HepG2 (cell line): ENCODE data around the gene EFCAB8. TPM values are rescaled to one million over a fixed set of nuclear protein-coding genes. Genes with fewer than 3 reads are reported as not detected.
A peak's percentile ranks its signal among the peaks of the same experiment; 100 is the strongest.

Experiments
- CEBPG ChIP-seq: IDR thresholded peaks from 2 replicates; pipeline ENCODE4 v1.6.1; 2016
- FOXK1 ChIP-seq: sonication (generic); formaldehyde crosslinking; IDR thresholded peaks from 2 replicates; pipeline ENCODE4 v1.4.0; 2020; ENCODE audit warnings: low read depth, missing genetic modification reagents, borderline replicate concordance
- MBNL3 ChIP-seq: fragments of 250-450 bp; sonication (Bioruptor Pico); conservative IDR thresholded peaks from 2 replicates; pipeline ENCODE4 v1.8.0; 2022; ENCODE audit warnings: mild to moderate bottlenecking, inconsistent platforms
- MEIS1 ChIP-seq: sonication (generic); formaldehyde crosslinking; IDR thresholded peaks from 2 replicates; pipeline ENCODE4 v1.9.0; 2021; ENCODE audit warnings: mild to moderate bottlenecking, missing genetic modification reagents, moderate library complexity, borderline replicate concordance
- NCOA1 ChIP-seq: sonication (generic); formaldehyde crosslinking; IDR thresholded peaks from 2 replicates; pipeline ENCODE4 v1.9.0; 2021; ENCODE audit warnings: missing genetic modification reagents
- PBX3 ChIP-seq: sonication (generic); formaldehyde crosslinking; IDR thresholded peaks from 2 replicates; pipeline ENCODE4 v1.8.1; 2023; ENCODE audit warnings: missing genetic modification reagents, inconsistent platforms, borderline replicate concordance
- RBM22 ChIP-seq: fragments of 200-400 bp; formaldehyde crosslinking; optimal IDR thresholded peaks from 2 replicates; pipeline ENCODE3; 2017; ENCODE audit warnings: mild to moderate bottlenecking, low read length, moderate library complexity
- SIX1 ChIP-seq: sonication (generic); formaldehyde crosslinking; IDR thresholded peaks from 2 replicates; pipeline ENCODE4 v1.4.0; 2020; ENCODE audit warnings: missing genetic modification reagents, borderline replicate concordance
- ZNF10 ChIP-seq: sonication (generic); formaldehyde crosslinking; IDR thresholded peaks from 2 replicates; pipeline ENCODE4 v1.4.0; 2020; ENCODE audit warnings: mild to moderate bottlenecking, low read depth, missing genetic modification reagents, borderline replicate concordance
- ZNF33A ChIP-seq: sonication (generic); formaldehyde crosslinking; IDR thresholded peaks from 2 replicates; pipeline ENCODE4 v1.5.1; 2020; ENCODE audit warnings: missing genetic modification reagents, mild to moderate bottlenecking, moderate library complexity, borderline replicate concordance
- ZNF513 ChIP-seq: sonication (generic); formaldehyde crosslinking; conservative IDR thresholded peaks from 2 replicates; pipeline ENCODE4 v1.5.0; 2020; ENCODE audit warnings: missing genetic modification reagents
- ZNF703 ChIP-seq: sonication (generic); formaldehyde crosslinking; IDR thresholded peaks from 2 replicates; pipeline ENCODE4 v1.5.1; 2020; ENCODE audit warnings: missing genetic modification reagents, mild to moderate bottlenecking, moderate library complexity, borderline replicate concordance
- ZNF891 ChIP-seq: sonication (generic); formaldehyde crosslinking; IDR thresholded peaks from 2 replicates; pipeline ENCODE4 v1.5.0; 2020; ENCODE audit warnings: mild to moderate bottlenecking, missing genetic modification reagents
- polyA plus RNA-seq, 8 experiments: library from polyadenylated mRNA; depleted of rRNA in 3 of 8; stranded (reverse) in 7 of 8; unstranded in 1 of 8; fragments of >200 nt; fragmentation: Illumina TruSeq in 4 of 8; extraction: Trizol in 4 of 8; gene quantifications; 2 replicates each; pipeline versions ENCODE4 v1.2.1 to v1.2.3, GENCODE V29; 2011 to 2016; ENCODE audit warnings: low read depth in 4 of 8, missing spikeins in 1 of 8, mixed read lengths in 1 of 8; ENCODE audit not compliant: insufficient read depth in 1 of 8
- total RNA-seq, 5 experiments: library from RNA; depleted of rRNA; stranded (reverse); fragments of >200 nt; fragmentation: Illumina TruSeq; extraction: Trizol; gene quantifications; 2 replicates each; pipeline ENCODE4 v1.2.3, GENCODE V29; 2016; ENCODE audit warnings: low read depth in 1 of 5
- TF ChIP-seq, protein P1 (sequence below): sonication (generic); formaldehyde crosslinking; conservative IDR thresholded peaks from 2 replicates; pipeline ENCODE4 v1.4.0; 2020; ENCODE audit warnings: missing genetic modification reagents
- TF ChIP-seq, protein P2 (sequence below): sonication (generic); formaldehyde crosslinking; IDR thresholded peaks from one replicate; pipeline ENCODE4 v1.5.1; 2020; ENCODE audit warnings: mild to moderate bottlenecking, missing genetic modification reagents; ENCODE audit errors: not compliant biosample characterization

EFCAB8 gene
- total and polyA plus RNA-seq, 2 of the 13 experiments (the other 11 are each of a cell fraction or from before 2014, with no cell fraction given): 0.15 to 0.22 TPM

DNA sequence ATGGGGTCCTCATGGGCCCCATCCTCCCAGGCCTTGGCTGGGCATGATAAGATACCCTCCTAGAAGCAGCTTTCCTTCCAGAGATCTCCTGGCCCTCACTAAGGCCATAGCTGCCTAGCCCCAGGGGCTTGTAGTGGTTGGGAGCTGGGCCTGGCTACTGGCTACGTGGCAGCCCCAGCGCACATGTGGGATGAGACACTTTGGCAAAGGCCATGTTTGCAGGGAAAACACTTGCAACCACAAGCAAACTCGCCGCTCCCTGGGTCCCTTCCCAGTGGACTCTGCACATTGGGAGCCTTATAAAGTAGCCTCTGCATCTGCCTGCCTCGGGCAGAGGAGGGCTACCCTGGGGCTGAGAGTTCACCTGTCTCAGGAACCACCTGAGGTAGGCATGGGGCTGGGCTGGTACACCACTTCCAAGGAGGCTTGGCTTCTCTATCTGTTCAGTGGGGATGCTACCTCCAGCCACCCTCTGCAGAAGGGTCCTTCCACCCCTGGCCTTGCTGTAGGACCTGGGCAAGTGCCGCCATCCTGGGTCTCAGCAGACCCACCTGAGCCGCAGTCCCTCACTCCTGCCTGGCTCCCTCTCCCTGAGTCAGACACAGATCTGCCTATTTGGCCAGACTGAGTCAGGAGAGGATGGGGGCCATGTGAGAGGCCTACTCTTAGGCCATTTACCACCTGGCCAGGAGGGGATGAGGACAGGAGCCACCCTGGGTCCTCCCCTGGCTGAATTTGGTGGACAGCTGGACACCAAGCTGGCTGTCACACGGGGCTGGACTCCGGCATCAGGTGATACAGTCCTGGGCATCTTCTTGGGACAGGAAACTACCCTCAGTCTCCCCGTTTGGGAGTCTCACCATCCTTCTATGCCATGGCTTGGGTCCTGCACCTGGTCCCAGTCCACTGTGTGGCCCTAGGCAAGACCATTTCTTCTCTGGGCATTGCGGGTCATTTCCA, 148.9 kb downstream of the EFCAB8 start, which contains the start of gene BPIFB2 (continued):
- TF ChIP-seq ZNF10 (CRISPR knock-in tag) (no peak), NCOA1 (no peak), PBX3 (CRISPR knock-in tag) (0 out of 2 replicates have a peak, but pooled peaks have one; percentile 71), ZNF33A (no peak), SIX1 (no peak; the same call in 1 of the 2 replicates), ZNF513 (peak; percentile 80; the same call in 1 of the 2 replicates), MEIS1 (CRISPR knock-in tag) (peak; percentile 91), CEBPG (CRISPR knock-in tag) (peak; percentile 67), MBNL3 (CRISPR knock-in tag) (no peak), FOXK1 (CRISPR knock-in tag) (peak; percentile 78), ZNF891 (CRISPR knock-in tag) (peak; percentile 86), ZNF703 (peak; percentile 94; the same call in 1 of the 2 replicates), RBM22 (peak; percentile 80)
- TF ChIP-seq, protein P1, sequence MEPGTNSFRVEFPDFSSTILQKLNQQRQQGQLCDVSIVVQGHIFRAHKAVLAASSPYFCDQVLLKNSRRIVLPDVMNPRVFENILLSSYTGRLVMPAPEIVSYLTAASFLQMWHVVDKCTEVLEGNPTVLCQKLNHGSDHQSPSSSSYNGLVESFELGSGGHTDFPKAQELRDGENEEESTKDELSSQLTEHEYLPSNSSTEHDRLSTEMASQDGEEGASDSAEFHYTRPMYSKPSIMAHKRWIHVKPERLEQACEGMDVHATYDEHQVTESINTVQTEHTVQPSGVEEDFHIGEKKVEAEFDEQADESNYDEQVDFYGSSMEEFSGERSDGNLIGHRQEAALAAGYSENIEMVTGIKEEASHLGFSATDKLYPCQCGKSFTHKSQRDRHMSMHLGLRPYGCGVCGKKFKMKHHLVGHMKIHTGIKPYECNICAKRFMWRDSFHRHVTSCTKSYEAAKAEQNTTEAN (CRISPR knock-in tag): no peak; the same call in none of the 2 replicates
- TF ChIP-seq, protein P2, sequence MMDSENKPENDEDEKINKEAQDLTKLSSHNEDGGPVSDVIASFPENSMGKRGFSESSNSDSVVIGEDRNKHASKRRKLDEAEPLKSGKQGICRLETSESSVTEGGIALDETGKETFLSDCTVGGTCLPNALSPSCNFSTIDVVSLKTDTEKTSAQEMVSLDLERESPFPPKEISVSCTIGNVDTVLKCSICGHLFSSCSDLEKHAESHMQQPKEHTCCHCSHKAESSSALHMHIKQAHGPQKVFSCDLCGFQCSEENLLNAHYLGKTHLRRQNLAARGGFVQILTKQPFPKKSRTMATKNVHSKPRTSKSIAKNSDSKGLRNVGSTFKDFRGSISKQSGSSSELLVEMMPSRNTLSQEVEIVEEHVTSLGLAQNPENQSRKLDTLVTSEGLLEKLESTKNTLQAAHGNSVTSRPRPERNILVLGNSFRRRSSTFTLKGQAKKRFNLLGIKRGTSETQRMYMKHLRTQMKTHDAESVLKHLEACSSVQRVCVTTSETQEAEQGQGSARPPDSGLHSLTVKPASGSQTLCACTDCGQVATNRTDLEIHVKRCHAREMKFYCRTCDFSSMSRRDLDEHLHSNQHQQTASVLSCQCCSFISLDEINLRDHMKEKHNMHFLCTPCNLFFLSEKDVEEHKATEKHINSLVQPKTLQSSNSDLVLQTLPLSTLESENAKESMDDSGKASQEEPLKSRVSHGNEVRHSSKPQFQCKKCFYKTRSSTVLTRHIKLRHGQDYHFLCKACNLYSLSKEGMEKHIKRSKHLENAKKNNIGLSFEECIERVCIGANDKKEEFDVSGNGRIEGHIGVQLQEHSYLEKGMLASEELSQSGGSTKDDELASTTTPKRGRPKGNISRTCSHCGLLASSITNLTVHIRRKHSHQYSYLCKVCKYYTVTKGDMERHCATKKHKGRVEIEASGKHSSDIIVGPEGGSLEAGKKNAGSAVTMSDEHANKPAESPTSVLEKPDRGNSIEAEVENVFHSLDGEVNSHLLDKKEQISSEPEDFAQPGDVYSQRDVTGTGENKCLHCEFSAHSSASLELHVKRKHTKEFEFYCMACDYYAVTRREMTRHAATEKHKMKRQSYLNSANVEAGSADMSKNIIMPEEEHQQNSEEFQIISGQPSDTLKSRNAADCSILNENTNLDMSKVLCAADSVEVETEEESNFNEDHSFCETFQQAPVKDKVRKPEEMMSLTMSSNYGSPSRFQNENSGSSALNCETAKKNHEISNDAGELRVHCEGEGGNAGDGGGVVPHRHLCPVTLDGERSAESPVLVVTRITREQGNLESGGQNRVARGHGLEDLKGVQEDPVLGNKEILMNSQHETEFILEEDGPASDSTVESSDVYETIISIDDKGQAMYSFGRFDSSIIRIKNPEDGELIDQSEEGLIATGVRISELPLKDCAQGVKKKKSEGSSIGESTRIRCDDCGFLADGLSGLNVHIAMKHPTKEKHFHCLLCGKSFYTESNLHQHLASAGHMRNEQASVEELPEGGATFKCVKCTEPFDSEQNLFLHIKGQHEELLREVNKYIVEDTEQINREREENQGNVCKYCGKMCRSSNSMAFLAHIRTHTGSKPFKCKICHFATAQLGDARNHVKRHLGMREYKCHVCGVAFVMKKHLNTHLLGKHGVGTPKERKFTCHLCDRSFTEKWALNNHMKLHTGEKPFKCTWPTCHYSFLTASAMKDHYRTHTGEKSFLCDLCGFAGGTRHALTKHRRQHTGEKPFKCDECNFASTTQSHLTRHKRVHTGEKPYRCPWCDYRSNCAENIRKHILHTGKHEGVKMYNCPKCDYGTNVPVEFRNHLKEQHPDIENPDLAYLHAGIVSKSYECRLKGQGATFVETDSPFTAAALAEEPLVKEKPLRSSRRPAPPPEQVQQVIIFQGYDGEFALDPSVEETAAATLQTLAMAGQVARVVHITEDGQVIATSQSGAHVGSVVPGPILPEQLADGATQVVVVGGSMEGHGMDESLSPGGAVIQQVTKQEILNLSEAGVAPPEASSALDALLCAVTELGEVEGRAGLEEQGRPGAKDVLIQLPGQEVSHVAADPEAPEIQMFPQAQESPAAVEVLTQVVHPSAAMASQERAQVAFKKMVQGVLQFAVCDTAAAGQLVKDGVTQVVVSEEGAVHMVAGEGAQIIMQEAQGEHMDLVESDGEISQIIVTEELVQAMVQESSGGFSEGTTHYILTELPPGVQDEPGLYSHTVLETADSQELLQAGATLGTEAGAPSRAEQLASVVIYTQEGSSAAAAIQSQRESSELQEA: peak; percentile 21
